Hepatocyte (in vitro differentiated cells): ENCODE measurements around the gene PTPRD.

Source experiments
- CTCF ChIP-seq: fragments of 200-600 bp; sonication (generic); IDR thresholded peaks from 2 replicates; pipeline ENCODE4 v1.5.1; 2016; ENCODE audit warnings: antibody characterized with exemption, mild to moderate bottlenecking; ENCODE audit not compliant: poor library complexity
- EZH2phosphoT487 ChIP-seq: fragments of 200-600 bp; sonication (generic); IDR thresholded peaks from one replicate; pipeline ENCODE4 v1.6.1; 2018; ENCODE audit warnings: antibody characterized with exemption, mild to moderate bottlenecking, low read depth, moderate library complexity; ENCODE audit not compliant: unreplicated experiment, severe bottlenecking

GRCh38 chr9:9112001-9112720, 1500.6 kb downstream of the PTPRD start:
- TF ChIP-seq EZH2phosphoT487 (no peak), CTCF (no peak)
